ENCODE measurements around the gene IFNA21. TPM values are rescaled to one million over a fixed set of nuclear protein-coding genes. Genes with fewer than 3 reads are reported as not detected.

The IFNA21 gene
- total and polyA plus RNA-seq, 2 of the 8 experiments (the other 6 are each of a cell fraction or from before 2014, with no cell fraction given): not detected

DNA sequence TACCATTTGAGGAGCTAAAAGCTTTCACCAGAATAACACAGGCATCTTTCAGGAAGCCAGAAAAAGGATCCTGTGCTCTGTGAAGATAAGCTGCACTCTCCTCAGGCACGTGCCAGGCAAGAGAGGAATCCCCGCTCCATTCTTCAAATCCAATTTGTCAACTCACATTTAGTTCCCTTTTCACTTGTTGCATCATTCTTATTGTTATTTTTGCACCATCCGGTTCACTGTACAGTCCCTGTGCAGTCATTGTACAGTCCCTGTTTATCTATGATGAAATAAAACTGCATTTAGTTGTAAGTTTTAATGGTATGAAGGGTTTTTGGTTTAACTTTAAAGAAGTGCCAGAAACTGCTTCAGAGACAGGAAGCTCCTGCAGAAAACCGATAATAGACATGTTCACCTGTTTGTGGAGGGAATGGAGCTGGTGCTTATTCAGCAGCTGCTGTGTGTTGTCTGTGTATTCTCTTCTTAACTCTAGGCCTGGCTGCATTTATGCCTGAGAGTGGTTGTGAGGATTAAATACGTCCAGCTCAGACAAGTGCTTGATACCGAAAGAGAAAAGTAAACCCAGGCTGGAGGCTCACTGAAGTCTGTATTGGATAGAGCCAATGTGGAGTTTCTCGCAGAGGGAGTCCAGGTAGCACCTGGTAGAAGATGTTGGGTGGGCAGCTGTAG lies 47.2 kb downstream of the IFNA21 start:
- Histone ChIP-seq H3K4me1 (replicated peaks in 1 of 4; ENCODE audit: control insufficient read depth in 3 of 4, insufficient read depth in 4 of 4, low read length in 3 of 4) (no peaks in the 10 kb centered on the region), H3K56ac (replicated peaks; ENCODE audit: insufficient read length, low read depth, low read length) (no peak overlapping the region), H4K20me1 (replicated peaks in 1 of 2; ENCODE audit: control insufficient read depth in 1 of 2, insufficient read depth in 2 of 2, low read length in 2 of 2) (no peaks in the 10 kb centered on the region), H2BK12ac (ENCODE audit: low read depth, low read length) (no peak overlapping the region), H3K36me3 (ENCODE audit: control insufficient read depth in 2 of 4, insufficient read depth in 4 of 4, low read length in 3 of 4) (no peaks in the 10 kb centered on the region), H3K27me3 (replicated peaks in 1 of 4; ENCODE audit: control insufficient read depth in 3 of 4, extremely low read depth in 1 of 4, insufficient read depth in 3 of 4, low read length in 3 of 4) (no peaks in the 10 kb centered on the region; a peak in 1 of 7 replicates), H3K9ac (replicated peaks in 1 of 4; ENCODE audit: extremely low read depth in 1 of 4, low read depth in 3 of 4, low read length in 3 of 4) (no peak overlapping the region), H3K4me3 (ENCODE audit: extremely low read depth in 1 of 4, insufficient read depth in 2 of 4, low read depth in 3 of 4, low read length in 4 of 4) (no peak overlapping the region), H3K27ac (ENCODE audit: low read depth, low read length) (no peak overlapping the region), H3K14ac (ENCODE audit: insufficient read length) (no peak overlapping the region), H4K5ac (ENCODE audit: insufficient read length, low read depth, low read length) (no peak overlapping the region), H4K91ac (replicated peaks; ENCODE audit: insufficient read length, low read length) (no peak overlapping the region), H2BK20ac (ENCODE audit: low read length) (no peak overlapping the region), H3K79me2 (ENCODE audit: control insufficient read depth in 1 of 2, insufficient read depth in 2 of 2, low read length in 2 of 2) (no peaks in the 10 kb centered on the region), H3K23me2 (ENCODE audit: low read depth, low read length) (no peaks in the 10 kb centered on the region), H3K79me1 (ENCODE audit: low read depth, low read length) (no peaks in the 10 kb centered on the region), H2BK120ac (replicated peaks; ENCODE audit: low read depth, low read length) (no peak overlapping the region), H3K4ac (replicated peaks; ENCODE audit: insufficient read length, low read depth, low read length) (no peak overlapping the region), H3K23ac (ENCODE audit: insufficient read length) (no peak overlapping the region), H3K18ac (ENCODE audit: extremely low read depth, low read length) (no peak overlapping the region), H4K8ac (ENCODE audit: extremely low read depth, insufficient read depth, low read length) (no peak overlapping the region), H2AK5ac (ENCODE audit: low read depth, low read length) (no peak overlapping the region), H3K9me3 (ENCODE audit: insufficient read depth in 2 of 2, low read depth in 1 of 2, low read length in 1 of 2) (no peaks in the 10 kb centered on the region), H3K4me2 (ENCODE audit: insufficient read depth in 1 of 2, low read depth in 2 of 2, low read length in 2 of 2) (no peak overlapping the region), H2BK5ac (ENCODE audit: low read depth, low read length) (no peak overlapping the region), H2AFZ (ENCODE audit: low read length) (0 out of 2 replicates have a peak overlapping the region, but pooled peaks have one; percentile 27), H2BK15ac (ENCODE audit: low read length) (no peak overlapping the region)
- POLR2A ChIA-PET (ENCODE audit: partially characterized antibody): no interaction called here
- CTCF ChIA-PET (ENCODE audit: partially characterized antibody): interaction anchor here (1.1 to 1.2 kb wide), 4 partner anchors 21 to 497 kb away, joined by 3 read pairs; partner anchors contain the start of gene MLLT3
- WGBS, 2 experiments (ENCODE audit: extremely low coverage in 1 of 2, insufficient coverage in 1 of 2, insufficient read length in 1 of 2, insufficient replicate concordance in 2 of 2, low coverage in 1 of 2, low lambda C conversion rate in 2 of 2, missing lambda C conversion rate in 1 of 2): 88% methylated on average over 7 of the region's 7 CpGs; no CpG with 5 or more reads in 1 of the 2 experiments
- TF ChIP-seq ASH2L (IDR thresholded peaks at IDR 0.05; ENCODE audit: low read length) (no peak), SAP30 (IDR thresholded peaks at IDR 0.05; ENCODE audit: insufficient read depth, insufficient replicate concordance, low read length) (no peak), CEBPB (IDR thresholded peaks at IDR 0.05; ENCODE audit: low read depth, low read length) (no peak), ZNF274 (IDR thresholded peaks at IDR 0.05; ENCODE audit: borderline replicate concordance, extremely low read depth, low read length) (no peak), KDM4A (IDR thresholded peaks at IDR 0.05; ENCODE audit: low read depth, low read length, severe bottlenecking) (no peak), SP4 (IDR thresholded peaks at IDR 0.05; ENCODE audit: low read length) (no peak), RAD21 (IDR thresholded peaks at IDR 0.05 in 1 of 2, conservative IDR thresholded peaks at IDR 0.05 in 1 of 2; ENCODE audit: low read depth in 2 of 2, low read length in 2 of 2) (no peak), RFX5 (IDR thresholded peaks at IDR 0.05; ENCODE audit: borderline replicate concordance, low read depth, low read length) (no peak)
- TF ChIP-seq, protein P1, sequence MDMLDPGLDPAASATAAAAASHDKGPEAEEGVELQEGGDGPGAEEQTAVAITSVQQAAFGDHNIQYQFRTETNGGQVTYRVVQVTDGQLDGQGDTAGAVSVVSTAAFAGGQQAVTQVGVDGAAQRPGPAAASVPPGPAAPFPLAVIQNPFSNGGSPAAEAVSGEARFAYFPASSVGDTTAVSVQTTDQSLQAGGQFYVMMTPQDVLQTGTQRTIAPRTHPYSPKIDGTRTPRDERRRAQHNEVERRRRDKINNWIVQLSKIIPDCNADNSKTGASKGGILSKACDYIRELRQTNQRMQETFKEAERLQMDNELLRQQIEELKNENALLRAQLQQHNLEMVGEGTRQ (IDR thresholded peaks at IDR 0.05; ENCODE audit: low read length): no peak
- FAIRE-seq (no peak), DNase-seq (ENCODE audit: low read depth in 1 of 2, low spot score in 2 of 2) (no peak)

Data from H1 (cell line).